ENCODE measurements around the gene SFXN2. TPM values are rescaled to one million over a fixed set of nuclear protein-coding genes. Genes with fewer than 3 reads are reported as not detected.

SFXN2 gene
- total RNA-seq, 1 experiment from 2014 or later = 12.9 TPM

DNA sequence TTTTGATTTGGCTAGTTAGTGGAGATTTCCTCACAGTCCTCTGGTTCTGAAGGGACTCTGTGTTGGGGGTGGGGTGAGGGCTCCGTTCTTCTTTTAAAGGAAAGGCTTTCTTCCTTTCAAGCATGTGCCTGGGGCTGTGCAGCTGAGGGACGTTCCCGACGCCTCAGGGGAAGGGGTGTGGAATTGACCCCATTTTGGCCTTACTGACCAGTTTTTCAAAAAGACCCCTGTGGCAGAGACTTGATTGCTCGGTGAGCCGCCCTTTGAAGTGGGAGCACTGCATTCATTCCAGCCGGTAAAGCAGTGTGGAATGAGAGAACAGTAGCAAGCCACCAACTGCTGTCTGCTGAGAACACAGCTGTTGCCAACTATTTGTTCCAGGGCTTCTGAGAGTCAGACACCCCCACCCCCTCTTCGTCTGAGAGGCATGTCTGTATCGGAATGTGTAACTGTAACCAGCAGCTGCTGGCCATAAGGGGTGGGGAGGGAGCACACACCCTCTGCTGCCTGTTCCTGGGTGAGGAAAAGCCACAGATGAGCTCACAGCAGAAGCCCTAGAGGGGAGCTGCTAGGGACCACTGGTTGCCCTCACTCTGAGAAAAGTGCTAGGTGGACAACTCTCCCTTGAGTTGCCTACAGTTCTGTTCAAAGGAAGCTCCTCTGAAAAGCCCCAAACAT lies 62.5 kb downstream of the SFXN2 start:
- peak; percentile 94 for DNase-seq (ENCODE audit: unreplicated experiment)
- CTCF ChIA-PET = interaction anchor here (0.6 to 5.2 kb wide), 10 partner anchors 8 to 287 kb away, joined by 3 to 68 read pairs (median 4); partner anchors contain the start of gene SFXN2

DNA sequence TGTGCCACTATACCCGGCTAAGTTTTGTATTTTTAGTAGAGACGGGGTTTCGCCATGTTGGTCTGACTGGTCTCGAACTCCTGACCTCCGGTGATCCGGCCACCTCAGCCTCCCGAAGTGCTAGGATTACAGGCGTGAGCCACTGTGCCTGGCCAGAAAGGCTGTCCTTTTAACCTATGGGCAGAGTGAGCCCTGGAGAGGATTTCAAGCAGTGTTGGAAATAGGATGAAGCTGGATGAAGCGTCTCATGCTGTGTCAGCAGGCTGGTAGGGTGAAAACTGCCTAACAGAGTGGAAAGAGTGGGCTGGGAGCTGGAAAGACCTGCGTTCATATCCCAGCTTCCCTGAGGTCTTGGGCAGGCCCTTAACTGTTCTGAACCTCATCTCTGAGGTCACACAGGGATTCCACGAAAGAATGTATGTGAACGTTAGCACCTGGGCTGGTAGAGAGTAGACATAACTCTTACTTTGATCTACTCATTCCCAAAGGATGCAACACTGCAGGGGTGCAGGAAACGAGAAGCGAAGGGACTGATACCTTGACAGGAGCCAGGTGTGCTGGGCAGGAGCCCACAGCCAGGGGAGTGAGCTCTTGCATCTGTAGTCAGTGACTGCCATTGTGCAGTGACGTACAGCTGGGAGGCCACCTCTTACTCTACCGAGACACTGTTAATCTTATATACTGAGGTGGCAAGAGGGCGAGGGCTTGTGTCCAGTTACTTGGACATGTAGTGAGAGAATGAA lies 63.4 kb downstream of the SFXN2 start:
- peak overlapping the region; percentile 75 for H3K27ac Mint-ChIP-seq (ENCODE audit: low read depth, unreplicated experiment)
- ChIA-PET CTCF (interaction anchor here (0.6 to 5.2 kb wide), 9 partner anchors 9 to 286 kb away, joined by 3 to 68 read pairs (median 3); partner anchors contain the start of gene SFXN2), POLR2A (interaction anchor here (0.6 to 11.0 kb wide), 10 partner anchors 7 to 133 kb away, joined by 3 to 120 read pairs (median 14); partner anchors contain the start of genes ARL3, SFXN2 and WBP1L)
- no peaks in the 10 kb centered on the region for H3K9me3 Mint-ChIP-seq (ENCODE audit: unreplicated experiment)
- H3K36me3 Mint-ChIP-seq (ENCODE audit: insufficient read depth, unreplicated experiment) = peaks cover 40% of the 10 kb centered on the region
- H3K4me1 Mint-ChIP-seq (ENCODE audit: insufficient read depth, unreplicated experiment) = peaks cover 48% of the 10 kb centered on the region
- intact Hi-C loops (cut with micrococcal nuclease) = no loop called here
- BruUV-seq (replicated peaks) = no TSS peak
- no peak for TF ChIP-seq CTCF (IDR thresholded peaks at IDR 0.05; ENCODE audit: unreplicated experiment)
- H3K4me3 Mint-ChIP-seq (ENCODE audit: unreplicated experiment) = peak overlapping the region; percentile 13
- H3K27me3 Mint-ChIP-seq (ENCODE audit: insufficient read depth, unreplicated experiment) = no peaks in the 10 kb centered on the region
- DNase-seq (ENCODE audit: unreplicated experiment) = no peak

More for the DNA sequence above, 62.5 kb downstream of the SFXN2 start:
- no peak for TF ChIP-seq CTCF (IDR thresholded peaks at IDR 0.05; ENCODE audit: unreplicated experiment)
- POLR2A ChIA-PET = interaction anchor here (0.6 to 11.0 kb wide), 15 partner anchors 9 to 1092 kb away, joined by 3 to 120 read pairs (median 4); partner anchors contain the start of genes ARL3, BORCS7, SFXN2 and WBP1L
- Mint-ChIP-seq H3K4me3 (ENCODE audit: unreplicated experiment) (peak overlapping the region; percentile 64), H3K4me1 (ENCODE audit: insufficient read depth, unreplicated experiment) (peaks cover 41% of the 10 kb centered on the region), H3K27me3 (ENCODE audit: insufficient read depth, unreplicated experiment) (no peaks in the 10 kb centered on the region), H3K27ac (ENCODE audit: low read depth, unreplicated experiment) (peak overlapping the region; percentile 64), H3K9me3 (ENCODE audit: unreplicated experiment) (no peaks in the 10 kb centered on the region), H3K36me3 (ENCODE audit: insufficient read depth, unreplicated experiment) (peaks cover 40% of the 10 kb centered on the region)
- intact Hi-C loops (cut with micrococcal nuclease) = no loop called here
- BruUV-seq (replicated peaks) = no TSS peak

- Mint-ChIP-seq H3K27ac (ENCODE audit: low read depth, unreplicated experiment) (peak overlapping the region; percentile 75), H3K9me3 (ENCODE audit: unreplicated experiment) (no peaks in the 10 kb centered on the region), H3K4me1 (ENCODE audit: insufficient read depth, unreplicated experiment) (peaks cover 55% of the 10 kb centered on the region), H3K36me3 (ENCODE audit: insufficient read depth, unreplicated experiment) (peaks cover 35% of the 10 kb centered on the region), H3K27me3 (ENCODE audit: insufficient read depth, unreplicated experiment) (no peaks in the 10 kb centered on the region), H3K4me3 (ENCODE audit: unreplicated experiment) (no peak overlapping the region)
- TF ChIP-seq CTCF (IDR thresholded peaks at IDR 0.05; ENCODE audit: unreplicated experiment) = no peak
- intact Hi-C loops (cut with micrococcal nuclease) = no loop called here
- ChIA-PET CTCF (interaction anchor here (5.2 kb wide), 1 partner anchor 25 kb away, joined by 68 read pairs; no protein-coding TSS in a partner anchor), POLR2A (interaction anchor here (0.7 to 11.0 kb wide), 6 partner anchors 8 to 132 kb away, joined by 3 to 120 read pairs (median 32); partner anchors contain the start of genes ARL3 and SFXN2)
- BruUV-seq (replicated peaks) = no TSS peak
- DNase-seq (ENCODE audit: unreplicated experiment) = no peak
Measured at GRCh38 chr10:102778781-102779180, 64.3 kb downstream of the SFXN2 start.
